ENCODE results near the gene ADAMTS6.

GRCh38 chr5:65525726-65526125 is 44.0 kb upstream of the ADAMTS6 start:
- TF ChIP-seq CTCF (IDR thresholded peaks at IDR 0.05; ENCODE audit: insufficient read depth, low read length) (no peak), POLR2AphosphoS5 (IDR thresholded peaks at IDR 0.05; ENCODE audit: low read depth) (no peak), GABPA (IDR thresholded peaks at IDR 0.05; ENCODE audit: low read depth) (no peak)
